Measurements from ENCODE around the gene TMEM178B. TPM values are rescaled to one million over a fixed set of nuclear protein-coding genes. Genes with fewer than 3 reads are reported as not detected.

The TMEM178B gene
- total RNA-seq, 4 donors from 2014 or later, result under 0.01 to 0.94 (median 0.35) TPM

DNA sequence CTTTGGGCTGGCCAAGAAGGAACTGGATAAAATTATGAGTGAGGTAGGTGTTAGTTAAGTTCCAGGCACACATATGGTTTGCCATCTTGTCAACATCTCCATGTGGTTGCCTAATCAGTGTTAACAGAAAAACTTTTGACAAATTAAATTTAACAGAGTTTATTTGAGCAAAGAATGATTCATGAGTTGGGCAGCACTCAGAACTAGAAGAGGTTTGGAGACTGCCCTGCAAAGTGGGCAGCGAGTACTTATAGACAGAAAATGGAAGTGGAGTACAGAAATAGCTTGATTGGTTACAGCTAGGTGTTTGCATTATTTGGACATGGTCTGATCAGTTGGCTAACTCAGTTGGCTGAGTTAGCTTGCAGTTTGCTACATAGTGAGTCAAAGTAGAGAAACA, 439.9 kb downstream of the TMEM178B start:
- TF ChIP-seq, protein P1, sequence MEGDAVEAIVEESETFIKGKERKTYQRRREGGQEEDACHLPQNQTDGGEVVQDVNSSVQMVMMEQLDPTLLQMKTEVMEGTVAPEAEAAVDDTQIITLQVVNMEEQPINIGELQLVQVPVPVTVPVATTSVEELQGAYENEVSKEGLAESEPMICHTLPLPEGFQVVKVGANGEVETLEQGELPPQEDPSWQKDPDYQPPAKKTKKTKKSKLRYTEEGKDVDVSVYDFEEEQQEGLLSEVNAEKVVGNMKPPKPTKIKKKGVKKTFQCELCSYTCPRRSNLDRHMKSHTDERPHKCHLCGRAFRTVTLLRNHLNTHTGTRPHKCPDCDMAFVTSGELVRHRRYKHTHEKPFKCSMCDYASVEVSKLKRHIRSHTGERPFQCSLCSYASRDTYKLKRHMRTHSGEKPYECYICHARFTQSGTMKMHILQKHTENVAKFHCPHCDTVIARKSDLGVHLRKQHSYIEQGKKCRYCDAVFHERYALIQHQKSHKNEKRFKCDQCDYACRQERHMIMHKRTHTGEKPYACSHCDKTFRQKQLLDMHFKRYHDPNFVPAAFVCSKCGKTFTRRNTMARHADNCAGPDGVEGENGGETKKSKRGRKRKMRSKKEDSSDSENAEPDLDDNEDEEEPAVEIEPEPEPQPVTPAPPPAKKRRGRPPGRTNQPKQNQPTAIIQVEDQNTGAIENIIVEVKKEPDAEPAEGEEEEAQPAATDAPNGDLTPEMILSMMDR (IDR thresholded peaks at IDR 0.05; ENCODE audit: low read depth), result no peak

DNA sequence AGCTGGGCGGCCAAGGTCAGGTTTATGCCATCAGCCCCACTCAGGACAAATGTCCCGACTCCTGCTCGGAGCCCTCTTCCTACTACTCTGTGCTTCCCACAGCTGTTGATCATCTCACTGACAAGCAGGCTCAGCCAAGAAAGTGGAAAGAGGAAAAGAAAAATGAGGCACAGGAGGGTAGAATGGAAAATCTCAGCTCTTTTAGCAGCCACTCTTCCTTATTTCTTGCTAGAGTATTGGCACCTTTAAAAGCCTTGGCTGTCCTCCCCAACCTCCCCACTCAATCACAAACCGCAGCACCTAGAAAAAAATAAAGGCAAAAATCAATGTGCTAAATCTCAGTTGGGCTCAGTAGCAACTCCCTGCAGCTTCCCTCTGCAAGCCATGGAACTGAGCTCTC, 442.1 kb downstream of the TMEM178B start:
- TF ChIP-seq, protein P1 (IDR thresholded peaks at IDR 0.05; ENCODE audit: low read depth), result no peak

DNA sequence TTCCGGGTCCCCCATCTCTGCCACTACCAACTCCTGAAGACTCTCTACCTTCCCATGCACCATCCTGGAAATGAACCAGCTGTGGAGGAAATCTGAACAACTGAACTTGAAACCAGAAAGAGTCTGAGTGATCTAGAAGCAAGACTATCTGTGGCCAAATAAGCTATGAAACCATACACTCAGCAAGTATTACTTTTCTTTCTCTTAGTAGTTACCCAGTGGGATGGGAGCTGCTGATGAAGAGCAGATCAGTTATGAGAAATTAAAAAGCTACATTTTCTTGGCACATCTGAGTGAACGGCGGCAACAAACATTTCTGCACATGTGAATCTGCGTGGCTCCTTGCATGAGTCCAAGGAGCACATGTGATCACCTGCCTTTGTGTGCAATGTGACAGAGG, 445.8 kb downstream of the TMEM178B start:
- TF ChIP-seq, protein P1 (IDR thresholded peaks at IDR 0.05; ENCODE audit: low read depth), result no peak

DNA sequence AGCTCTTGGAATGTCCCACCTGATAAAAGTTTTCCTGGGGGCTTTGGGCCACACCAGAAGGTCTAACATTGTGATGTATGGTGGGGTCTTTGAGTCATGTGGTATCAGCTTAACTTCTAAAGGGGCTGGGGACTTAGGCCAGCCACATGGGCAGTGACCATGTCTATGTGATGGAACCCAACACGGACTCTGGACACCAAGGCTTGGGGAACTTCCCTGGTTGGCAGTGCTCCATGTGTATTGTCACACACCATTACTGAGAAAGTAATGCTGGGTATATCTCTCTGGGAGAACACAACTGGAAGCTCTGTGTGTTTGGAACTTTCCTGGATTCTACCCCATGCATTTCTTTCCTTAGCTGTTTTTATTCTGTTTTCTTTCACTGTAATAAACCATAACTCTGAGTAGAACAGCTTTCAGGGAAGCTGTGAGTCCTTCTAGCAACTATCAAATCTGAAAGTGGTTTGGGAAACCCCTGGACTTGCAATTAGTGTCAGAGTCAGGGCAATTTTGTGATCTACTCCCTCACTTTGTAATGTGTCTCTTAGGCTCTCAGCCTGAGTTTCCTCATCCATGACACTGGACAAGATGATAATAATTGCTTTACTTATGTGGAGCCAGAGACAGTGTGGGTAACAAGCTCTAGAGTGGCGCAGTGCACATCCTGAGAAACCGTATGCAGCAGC, 448.9 kb downstream of the TMEM178B start:
- TF ChIP-seq, protein P1 (IDR thresholded peaks at IDR 0.05; ENCODE audit: low read depth), result no peak

DNA sequence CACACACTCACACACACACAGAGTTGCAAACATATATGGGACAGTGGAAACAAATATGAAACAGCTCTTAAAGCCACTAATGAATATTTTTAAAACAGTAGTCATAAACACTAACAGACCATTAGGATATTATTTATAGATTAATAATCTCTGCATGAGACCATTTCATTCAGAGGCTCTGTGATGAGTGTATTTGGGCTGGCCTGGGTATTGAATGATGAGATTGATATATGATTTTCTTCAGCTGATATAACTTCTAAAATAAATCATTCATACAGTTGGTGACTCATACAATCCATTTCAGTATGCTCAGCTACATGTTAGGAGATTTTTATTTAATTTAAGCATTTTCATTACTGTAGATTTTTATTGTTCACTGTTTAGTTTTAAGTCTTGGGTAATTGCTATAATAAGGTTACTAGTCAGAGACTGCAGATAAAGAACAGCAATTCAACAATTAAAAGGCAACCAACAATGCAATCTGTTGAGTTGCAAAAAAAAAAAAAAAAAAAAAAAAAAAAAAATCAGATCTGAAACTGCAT, 452.2 kb downstream of the TMEM178B start:
- TF ChIP-seq, protein P1 (IDR thresholded peaks at IDR 0.05; ENCODE audit: low read depth), result no peak

DNA sequence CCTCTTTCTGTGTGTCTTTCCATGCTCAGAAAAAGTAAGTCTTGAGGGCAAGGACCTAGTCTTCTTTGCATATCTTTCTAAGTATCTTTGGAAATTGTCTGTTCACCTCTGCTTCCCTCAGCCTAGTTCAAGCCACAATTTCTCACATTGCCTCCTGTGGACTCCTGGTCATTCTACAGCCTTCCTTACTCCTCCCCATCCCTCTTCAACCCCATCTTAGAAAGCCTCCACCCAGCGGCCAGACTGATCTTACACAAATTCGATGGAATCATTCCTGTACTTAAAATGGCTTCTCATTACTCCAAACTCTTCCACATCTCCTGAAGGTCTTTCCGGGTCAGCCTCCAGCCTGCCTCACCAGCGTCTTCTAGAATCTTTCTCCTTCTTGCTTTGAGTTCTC, 453.2 kb downstream of the TMEM178B start:
- TF ChIP-seq, protein P1 (IDR thresholded peaks at IDR 0.05; ENCODE audit: low read depth), result no peak

DNA sequence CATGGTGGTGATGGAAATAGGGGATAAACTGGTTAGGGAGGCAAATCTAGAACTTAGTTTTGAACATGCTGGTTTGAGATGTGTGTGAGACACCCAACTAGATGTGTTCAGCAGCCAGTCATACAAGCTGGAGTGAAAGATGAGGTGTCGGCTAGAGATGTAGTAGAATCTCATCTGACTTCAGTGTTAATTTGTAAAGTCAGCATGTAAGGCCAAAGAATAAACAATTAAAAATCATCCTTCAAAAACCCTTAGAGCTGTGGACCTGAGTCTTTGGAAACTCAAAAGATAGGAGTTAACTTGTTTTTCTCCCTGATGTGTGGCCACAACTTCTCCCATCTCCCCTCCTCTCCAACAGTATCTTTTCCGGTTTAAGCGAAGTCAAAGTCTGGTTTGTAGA, 454.5 kb downstream of the TMEM178B start:
- TF ChIP-seq, protein P1 (IDR thresholded peaks at IDR 0.05; ENCODE audit: low read depth), result no peak

Small RNA genes lying within 50 kb of the gene (small RNA-seq; reads per million reads assigned to genes)
- gene AC006362.1 (not detected), gene RNU4-74P (not detected)

Other genes with a start within 250 kb of the TMEM178B start
- gene BRAF, start 149.1 kb upstream of the TMEM178B start, total RNA-seq, result 10 to 100 TPM; 37.1 to 56.9 (median 45.3) TPM
- gene MRPS33, start 59.1 kb upstream of the TMEM178B start, total RNA-seq, result 10 to 100 TPM; 12.4 to 19.8 (median 16.0) TPM

Measured in subcutaneous adipose tissue (tissue), 4 donors.